ENCODE results near the gene MFAP5. TPM values are rescaled to one million over a fixed set of nuclear protein-coding genes. Genes with fewer than 3 reads are reported as not detected.

MFAP5 gene
- total RNA-seq, 2 donors from 2014 or later, result 4.6 to 12.1 TPM

GRCh38 chr12:8664228-8664913, 1.7 kb upstream of the MFAP5 start:
- TF ChIP-seq CTCF (IDR thresholded peaks at IDR 0.05), result no peak
- H3K36me3 ChIP-seq, result no peaks in the 10 kb centered on the region
- H3K27ac ChIP-seq, result no peak overlapping the region
- H3K4me3 ChIP-seq, result no peak overlapping the region
- H3K27me3 ChIP-seq, result no peaks in the 10 kb centered on the region
- no peaks in the 10 kb centered on the region for H3K4me1 ChIP-seq
- no peak overlapping the region for H3K9ac ChIP-seq (ENCODE audit: low read depth in 2 of 2, low read length in 2 of 2)
- DNase-seq, result no peak
- intact Hi-C loops (cut with DNase I), result no loop called here
- no peaks in the 10 kb centered on the region for H3K9me3 ChIP-seq

- DNase-seq, result no peak
- Histone ChIP-seq H3K36me3 (no peaks in the 10 kb centered on the region), H3K4me3 (no peak overlapping the region), H3K27ac (no peak overlapping the region), H3K9me3 (no peaks in the 10 kb centered on the region), H3K4me1 (no peaks in the 10 kb centered on the region), H3K27me3 (no peaks in the 10 kb centered on the region), H3K9ac (ENCODE audit: low read depth in 2 of 2, low read length in 2 of 2) (no peak overlapping the region)
- no peak for TF ChIP-seq CTCF (IDR thresholded peaks at IDR 0.05)
- intact Hi-C loops (cut with DNase I), result no loop called here
Observed at GRCh38 chr12:8661751-8662150, 875 bp downstream of the MFAP5 start.

DNA sequence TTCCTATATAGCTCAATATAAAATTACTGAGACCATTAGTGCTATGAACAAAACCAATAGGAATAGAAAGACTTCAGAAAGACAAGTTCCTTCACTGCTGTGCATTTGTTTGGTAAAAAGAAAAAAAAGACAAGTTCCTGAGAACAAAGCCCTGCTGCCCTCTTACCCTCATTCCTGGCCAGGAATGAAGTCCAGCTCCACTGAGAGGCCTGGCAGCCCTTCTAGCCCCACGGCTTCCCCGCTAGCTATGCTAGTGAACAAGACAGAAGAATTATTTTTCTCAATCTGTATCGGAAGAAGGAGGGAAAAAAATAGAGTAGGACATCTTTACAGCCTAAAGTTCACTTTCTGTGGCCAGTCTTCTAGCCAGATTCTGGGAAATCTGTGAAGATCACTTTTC, 1.6 kb downstream of the MFAP5 start:
- intact Hi-C loops (cut with DNase I), result no loop called here
- Histone ChIP-seq H3K4me3 (no peak overlapping the region), H3K36me3 (no peaks in the 10 kb centered on the region), H3K27ac (no peak overlapping the region), H3K9me3 (no peaks in the 10 kb centered on the region), H3K9ac (ENCODE audit: low read depth in 2 of 2, low read length in 2 of 2) (no peak overlapping the region), H3K4me1 (no peaks in the 10 kb centered on the region), H3K27me3 (no peaks in the 10 kb centered on the region)
- TF ChIP-seq CTCF (IDR thresholded peaks at IDR 0.05), result no peak
- DNase-seq, result no peak

DNA sequence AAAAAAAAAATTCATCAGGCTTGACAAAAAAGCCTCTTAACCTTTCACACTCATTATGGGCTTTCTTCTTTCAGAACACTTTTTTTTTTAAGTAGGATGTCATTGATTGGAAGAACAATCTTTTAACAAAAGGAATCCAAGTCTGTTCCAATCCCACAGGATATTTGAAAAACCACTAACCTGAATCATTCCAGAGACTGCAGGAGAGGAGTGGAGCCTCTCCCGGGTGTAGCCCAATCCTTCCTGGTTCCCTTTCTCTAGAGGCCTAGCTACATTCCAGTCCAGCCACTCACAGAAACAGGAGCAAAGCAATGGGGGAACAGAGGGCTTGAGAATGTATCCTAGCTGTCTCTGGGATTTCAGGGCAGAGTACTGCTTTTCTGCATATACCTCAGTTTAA, 4.3 kb downstream of the MFAP5 start:
- Histone ChIP-seq H3K27ac (no peak overlapping the region), H3K9me3 (no peaks in the 10 kb centered on the region), H3K27me3 (no peaks in the 10 kb centered on the region), H3K9ac (ENCODE audit: low read depth in 2 of 2, low read length in 2 of 2) (no peak overlapping the region), H3K4me1 (no peaks in the 10 kb centered on the region), H3K4me3 (no peak overlapping the region), H3K36me3 (no peaks in the 10 kb centered on the region)
- TF ChIP-seq CTCF (IDR thresholded peaks at IDR 0.05), result no peak
- DNase-seq, result no peak
- intact Hi-C loops (cut with DNase I), result no loop called here

DNA sequence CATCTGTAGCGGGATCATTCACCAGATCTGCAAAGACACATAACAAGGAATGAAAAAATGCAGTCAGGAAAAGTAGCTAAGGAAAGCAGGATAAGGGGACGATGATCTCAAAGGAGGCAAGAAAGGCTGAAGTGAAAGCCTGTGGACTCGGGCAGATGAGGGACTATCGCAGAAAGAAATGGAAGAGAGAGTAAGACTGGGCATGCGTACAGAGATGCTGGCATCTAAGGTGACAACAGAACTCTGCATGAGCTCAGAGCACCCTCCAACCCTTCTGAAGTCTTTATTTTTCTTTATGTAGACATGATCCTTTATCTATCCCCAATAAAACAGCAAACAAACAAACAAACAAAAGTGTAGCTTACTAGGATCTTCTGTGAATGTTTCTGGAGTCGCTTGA, 7.2 kb downstream of the MFAP5 start:
- H3K4me3 ChIP-seq, result no peak overlapping the region
- no peak overlapping the region for H3K27ac ChIP-seq
- no peaks in the 10 kb centered on the region for H3K4me1 ChIP-seq
- no peaks in the 10 kb centered on the region for H3K27me3 ChIP-seq
- H3K9ac ChIP-seq (ENCODE audit: low read depth in 2 of 2, low read length in 2 of 2), result no peak overlapping the region
- H3K36me3 ChIP-seq, result no peaks in the 10 kb centered on the region
- intact Hi-C loops (cut with DNase I), result no loop called here
- no peak for DNase-seq
- TF ChIP-seq CTCF (IDR thresholded peaks at IDR 0.05), result no peak
- H3K9me3 ChIP-seq, result no peaks in the 10 kb centered on the region
